Kidney (tissue), 14 donors: ENCODE results near the gene GPX3. TPM values are rescaled to one million over a fixed set of nuclear protein-coding genes. Genes with fewer than 3 reads are reported as not detected.

Experiments used
- DNase-seq, 5 donors: peaks; one replicate each; pipeline ENCODE4 v3.0.0-alpha.2; 2013 to 2020
- FAIRE-seq: peaks from 2 replicates; lab custom pipeline; 2012; peaks lifted over from hg19 to GRCh38; lab: Jason Lieb, UNC
- H3K27ac ChIP-seq, 2 donors: one replicate each; pipeline ENCODE4 v1.7.0; 2013; ENCODE audit warnings: low read depth in 2 of 2, low read length in 2 of 2, inconsistent platforms in 1 of 2
- H3K27me3 ChIP-seq: one replicate; pipeline ENCODE4 v1.7.1; 2013; ENCODE audit warnings: low read length, inconsistent platforms; ENCODE audit not compliant: control insufficient read depth, insufficient read depth
- H3K36me3 ChIP-seq, 3 donors: one replicate each; pipeline versions ENCODE4 v1.7.0 to v1.7.1; 2013; ENCODE audit warnings: low read length in 3 of 3, control low read depth in 1 of 3, inconsistent platforms in 1 of 3; ENCODE audit not compliant: insufficient read depth in 3 of 3, control insufficient read depth in 2 of 3
- H3K4me1 ChIP-seq, 3 donors: one replicate each; pipeline versions ENCODE4 v1.7.0 to v1.7.1; 2013; ENCODE audit warnings: low read length in 3 of 3, inconsistent platforms in 1 of 3, low read depth in 1 of 3; ENCODE audit not compliant: control insufficient read depth in 2 of 3, insufficient read depth in 2 of 3
- H3K4me3 ChIP-seq, 3 donors: one replicate each; pipeline versions ENCODE4 v1.7.0 to v1.8.1; 2013; ENCODE audit warnings: low read length in 3 of 3, control low read depth in 1 of 3, inconsistent platforms in 1 of 3
- H3K9ac ChIP-seq, 3 donors: one replicate each; pipeline versions ENCODE4 v1.7.0 to v1.7.1; 2013; ENCODE audit warnings: low read length in 3 of 3, control low read depth in 1 of 3, inconsistent platforms in 1 of 3
- H3K9me3 ChIP-seq, 3 donors: one replicate each; pipeline versions ENCODE4 v1.7.0 to v1.7.1; 2013; ENCODE audit warnings: low read length in 3 of 3, control low read depth in 1 of 3, inconsistent platforms in 1 of 3; ENCODE audit not compliant: control insufficient read depth in 2 of 3, insufficient read depth in 1 of 3
- intact Hi-C: fragments of 100-400 bp; cut with DNase I; formaldehyde crosslinking; loops from one replicate; pipeline ENCODE4 v1.11.1; 2022
- polyA plus RNA-seq: library from polyadenylated mRNA; stranded (reverse); fragments of 350-450 nt; fragmentation: Illumina TruSeq; extraction: RNeasy Lipid Tissue Mini Kit (QIAGEN cat#74804); gene quantifications from one replicate; pipeline ENCODE4 v1.2.3, GENCODE V29; 2014; ENCODE audit warnings: low read depth, low replicate concordance; ENCODE audit not compliant: insufficient read depth
- total RNA-seq: library from RNA; stranded (reverse); fragmentation: NEBNext Ultra II Directional; extraction: Animal tissue kit (Norgen Biotek cat#: 25700); gene quantifications from one replicate; pipeline ENCODE4 v1.2.1, GENCODE V29; 2021
- TF ChIP-seq, protein P1 (sequence below): IDR thresholded peaks from 3 replicates; pipeline ENCODE4 v1.5.1; 2012; ENCODE audit warnings: mild to moderate bottlenecking, moderate library complexity, borderline replicate concordance; ENCODE audit not compliant: insufficient read depth; ENCODE audit errors: extremely low read depth
- donor health status: control.
- donor health status: control.
- donor health status: control.
- donor health status: control.
- donor health status: control.
- donor health status: DM: yes; HTN: yes; CAD: no.
- donor health status: Normal renal cell carcinoma (clear cell type).

GPX3 gene
- total and polyA plus RNA-seq, 2 donors from 2014 or later, result 1,327 to 27,893 TPM

DNA sequence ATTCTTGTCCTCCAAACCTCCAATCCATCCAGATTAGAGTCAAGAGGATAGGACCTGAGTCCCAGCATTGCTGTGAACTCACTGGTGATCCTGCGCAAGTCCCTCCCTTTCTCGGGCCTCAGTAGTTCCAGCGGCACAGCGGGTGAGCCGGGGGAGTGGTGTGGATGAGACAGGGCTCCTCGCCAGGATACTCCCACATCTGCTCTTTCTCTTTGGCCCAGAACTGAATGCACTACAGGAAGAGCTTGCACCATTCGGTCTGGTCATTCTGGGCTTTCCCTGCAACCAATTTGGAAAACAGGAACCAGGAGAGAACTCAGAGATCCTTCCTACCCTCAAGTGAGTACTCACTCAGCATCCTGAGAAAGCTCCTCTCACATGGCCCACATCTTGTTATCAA is 6.3 kb downstream of the GPX3 start:
- intact Hi-C loops, result no loop called here
- Histone ChIP-seq H3K27ac (peak overlapping the region; percentile 96 to 98), H3K36me3 (peaks cover 2 to 82% (median 70%) of the 10 kb centered on the region in 3 donors), H3K27me3 (no peaks in the 10 kb centered on the region), H3K9me3 (no peaks in the 10 kb centered on the region), H3K4me1 (peaks cover 0 to 32% (median 31%) of the 10 kb centered on the region in 3 donors), H3K9ac (peak overlapping the region in 2 of 3 donors; percentile 7 to 94), H3K4me3 (peak overlapping the region in 2 of 3 donors; percentile 92 to 94)
- FAIRE-seq, result no peak
- TF ChIP-seq, protein P1, sequence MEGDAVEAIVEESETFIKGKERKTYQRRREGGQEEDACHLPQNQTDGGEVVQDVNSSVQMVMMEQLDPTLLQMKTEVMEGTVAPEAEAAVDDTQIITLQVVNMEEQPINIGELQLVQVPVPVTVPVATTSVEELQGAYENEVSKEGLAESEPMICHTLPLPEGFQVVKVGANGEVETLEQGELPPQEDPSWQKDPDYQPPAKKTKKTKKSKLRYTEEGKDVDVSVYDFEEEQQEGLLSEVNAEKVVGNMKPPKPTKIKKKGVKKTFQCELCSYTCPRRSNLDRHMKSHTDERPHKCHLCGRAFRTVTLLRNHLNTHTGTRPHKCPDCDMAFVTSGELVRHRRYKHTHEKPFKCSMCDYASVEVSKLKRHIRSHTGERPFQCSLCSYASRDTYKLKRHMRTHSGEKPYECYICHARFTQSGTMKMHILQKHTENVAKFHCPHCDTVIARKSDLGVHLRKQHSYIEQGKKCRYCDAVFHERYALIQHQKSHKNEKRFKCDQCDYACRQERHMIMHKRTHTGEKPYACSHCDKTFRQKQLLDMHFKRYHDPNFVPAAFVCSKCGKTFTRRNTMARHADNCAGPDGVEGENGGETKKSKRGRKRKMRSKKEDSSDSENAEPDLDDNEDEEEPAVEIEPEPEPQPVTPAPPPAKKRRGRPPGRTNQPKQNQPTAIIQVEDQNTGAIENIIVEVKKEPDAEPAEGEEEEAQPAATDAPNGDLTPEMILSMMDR, result no peak
- no peak for DNase-seq

DNA sequence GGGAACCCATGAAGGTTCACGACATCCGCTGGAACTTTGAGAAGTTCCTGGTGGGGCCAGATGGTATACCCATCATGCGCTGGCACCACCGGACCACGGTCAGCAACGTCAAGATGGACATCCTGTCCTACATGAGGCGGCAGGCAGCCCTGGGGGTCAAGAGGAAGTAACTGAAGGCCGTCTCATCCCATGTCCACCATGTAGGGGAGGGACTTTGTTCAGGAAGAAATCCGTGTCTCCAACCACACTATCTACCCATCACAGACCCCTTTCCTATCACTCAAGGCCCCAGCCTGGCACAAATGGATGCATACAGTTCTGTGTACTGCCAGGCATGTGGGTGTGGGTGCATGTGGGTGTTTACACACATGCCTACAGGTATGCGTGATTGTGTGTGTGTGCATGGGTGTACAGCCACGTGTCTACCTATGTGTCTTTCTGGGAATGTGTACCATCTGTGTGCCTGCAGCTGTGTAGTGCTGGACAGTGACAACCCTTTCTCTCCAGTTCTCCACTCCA is 7.6 kb downstream of the GPX3 start:
- Histone ChIP-seq H3K4me1 (peaks cover 0 to 27% (median 24%) of the 10 kb centered on the region in 3 donors), H3K9me3 (no peaks in the 10 kb centered on the region), H3K4me3 (no peak overlapping the region), H3K36me3 (peaks cover 2 to 78% (median 66%) of the 10 kb centered on the region in 3 donors), H3K27ac (peak overlapping the region; percentile 19 to 82), H3K27me3 (no peaks in the 10 kb centered on the region), H3K9ac (no peak overlapping the region)
- TF ChIP-seq, protein P1, result no peak
- DNase-seq (no peak), FAIRE-seq (no peak)
- intact Hi-C loops, result no loop called here

DNA sequence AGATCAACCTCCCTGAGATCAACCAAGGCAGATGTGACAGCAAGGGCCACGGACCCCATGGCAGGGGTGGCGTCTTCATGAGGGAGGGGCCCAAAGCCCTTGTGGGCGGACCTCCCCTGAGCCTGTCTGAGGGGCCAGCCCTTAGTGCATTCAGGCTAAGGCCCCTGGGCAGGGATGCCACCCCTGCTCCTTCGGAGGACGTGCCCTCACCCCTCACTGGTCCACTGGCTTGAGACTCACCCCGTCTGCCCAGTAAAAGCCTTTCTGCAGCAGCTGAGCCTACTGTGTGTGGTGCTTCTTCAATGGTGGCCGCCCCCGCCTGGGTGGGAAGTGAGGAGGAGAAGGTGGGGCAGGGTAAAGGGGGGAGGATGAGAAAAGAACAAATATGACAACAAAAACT is 8.3 kb downstream of the GPX3 start:
- no peaks in the 10 kb centered on the region for H3K9me3 ChIP-seq
- peaks cover 0 to 24% (median 21%) of the 10 kb centered on the region in 3 donors for H3K4me1 ChIP-seq
- H3K4me3 ChIP-seq, result no peak overlapping the region
- no peaks in the 10 kb centered on the region for H3K27me3 ChIP-seq
- FAIRE-seq (no peak), DNase-seq (no peak)
- intact Hi-C loops, result no loop called here
- no peak overlapping the region for H3K27ac ChIP-seq
- peaks cover 2 to 72% (median 61%) of the 10 kb centered on the region in 3 donors for H3K36me3 ChIP-seq
- TF ChIP-seq, protein P1, result no peak
- no peak overlapping the region for H3K9ac ChIP-seq
